B cell (primary cell): Measurements from ENCODE around the gene ACKR1.

Experiments
- CTCF ChIP-seq: fragments of 200-600 bp; IDR thresholded peaks from one replicate; pipeline ENCODE4 v1.8.0; 2022; ENCODE audit warnings: antibody characterized with exemption, mild to moderate bottlenecking
- EZH2 ChIP-seq: IDR thresholded peaks from 2 replicates; pipeline ENCODE4 v1.6.1; 2012; ENCODE audit warnings: borderline replicate concordance, low read depth, mild to moderate bottlenecking, moderate library complexity, low read length; ENCODE audit not compliant: insufficient read depth, poor library complexity, severe bottlenecking

GRCh38 chr1:159204161-159205141 is at the start of gene ACKR1:
- TF ChIP-seq CTCF (no peak), EZH2 (no peak)
